ENCODE data around the gene HLCS. TPM values are rescaled to one million over a fixed set of nuclear protein-coding genes. Genes with fewer than 3 reads are reported as not detected.

The HLCS gene
- polyA plus RNA-seq, 1 of the 3 experiments (the other 2 are of a cell fraction) = 13.0 TPM

GRCh38 chr21:36980280-36981048, 14.0 kb upstream of the HLCS start:
- Histone ChIP-seq H3K4me2 (no peak overlapping the region), H3K79me2 (ENCODE audit: insufficient read depth) (no peaks in the 10 kb centered on the region), H3F3A (replicated peaks; ENCODE audit: insufficient read depth) (peaks cover 9% of the 10 kb centered on the region), H3K4me1 (ENCODE audit: control insufficient read depth in 1 of 2, insufficient read depth in 2 of 2, low read depth in 1 of 2, low read length in 1 of 2) (peaks cover 0 to 5% of the 10 kb centered on the region in 2 experiments; a peak in 3 of 4 replicates), H3K4me3 (ENCODE audit: low read depth in 2 of 2, low read length in 1 of 2) (no peak overlapping the region), H3K27me3 (ENCODE audit: insufficient read depth) (no peaks in the 10 kb centered on the region), H2AFZ (ENCODE audit: low read depth) (no peak overlapping the region), H3K36me3 (replicated peaks in 1 of 2; ENCODE audit: control insufficient read depth in 1 of 2, insufficient read depth in 2 of 2, low read length in 1 of 2) (no peaks in the 10 kb centered on the region), H3K9ac (no peak overlapping the region), H3K9me3 (no peaks in the 10 kb centered on the region), H3K9me2 (no peaks in the 10 kb centered on the region), H4K20me1 (ENCODE audit: insufficient read depth) (no peaks in the 10 kb centered on the region), H3K27ac (ENCODE audit: low read depth in 2 of 2, low read length in 1 of 2) (no peak overlapping the region)
- TF ChIP-seq, protein P1, sequence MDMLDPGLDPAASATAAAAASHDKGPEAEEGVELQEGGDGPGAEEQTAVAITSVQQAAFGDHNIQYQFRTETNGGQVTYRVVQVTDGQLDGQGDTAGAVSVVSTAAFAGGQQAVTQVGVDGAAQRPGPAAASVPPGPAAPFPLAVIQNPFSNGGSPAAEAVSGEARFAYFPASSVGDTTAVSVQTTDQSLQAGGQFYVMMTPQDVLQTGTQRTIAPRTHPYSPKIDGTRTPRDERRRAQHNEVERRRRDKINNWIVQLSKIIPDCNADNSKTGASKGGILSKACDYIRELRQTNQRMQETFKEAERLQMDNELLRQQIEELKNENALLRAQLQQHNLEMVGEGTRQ (IDR thresholded peaks at IDR 0.05; ENCODE audit: borderline replicate concordance, low read depth, low read length) = no peak
- no peak for TF ChIP-seq EZH2phosphoT487 (IDR thresholded peaks at IDR 0.05; ENCODE audit: borderline replicate concordance, low read depth)
- TF ChIP-seq NFIC (IDR thresholded peaks at IDR 0.05; ENCODE audit: borderline replicate concordance) = no peak
- TF ChIP-seq RFX5 (IDR thresholded peaks at IDR 0.05; ENCODE audit: low read length) = no peak
- TF ChIP-seq MEF2A (IDR thresholded peaks at IDR 0.05; ENCODE audit: borderline replicate concordance, low read depth) = no peak
- no peak for TF ChIP-seq YY1 (IDR thresholded peaks at IDR 0.05; ENCODE audit: low read depth)
- TF ChIP-seq TEAD4 (IDR thresholded peaks at IDR 0.05; ENCODE audit: borderline replicate concordance, insufficient read depth) = no peak
- TF ChIP-seq, protein P2, sequence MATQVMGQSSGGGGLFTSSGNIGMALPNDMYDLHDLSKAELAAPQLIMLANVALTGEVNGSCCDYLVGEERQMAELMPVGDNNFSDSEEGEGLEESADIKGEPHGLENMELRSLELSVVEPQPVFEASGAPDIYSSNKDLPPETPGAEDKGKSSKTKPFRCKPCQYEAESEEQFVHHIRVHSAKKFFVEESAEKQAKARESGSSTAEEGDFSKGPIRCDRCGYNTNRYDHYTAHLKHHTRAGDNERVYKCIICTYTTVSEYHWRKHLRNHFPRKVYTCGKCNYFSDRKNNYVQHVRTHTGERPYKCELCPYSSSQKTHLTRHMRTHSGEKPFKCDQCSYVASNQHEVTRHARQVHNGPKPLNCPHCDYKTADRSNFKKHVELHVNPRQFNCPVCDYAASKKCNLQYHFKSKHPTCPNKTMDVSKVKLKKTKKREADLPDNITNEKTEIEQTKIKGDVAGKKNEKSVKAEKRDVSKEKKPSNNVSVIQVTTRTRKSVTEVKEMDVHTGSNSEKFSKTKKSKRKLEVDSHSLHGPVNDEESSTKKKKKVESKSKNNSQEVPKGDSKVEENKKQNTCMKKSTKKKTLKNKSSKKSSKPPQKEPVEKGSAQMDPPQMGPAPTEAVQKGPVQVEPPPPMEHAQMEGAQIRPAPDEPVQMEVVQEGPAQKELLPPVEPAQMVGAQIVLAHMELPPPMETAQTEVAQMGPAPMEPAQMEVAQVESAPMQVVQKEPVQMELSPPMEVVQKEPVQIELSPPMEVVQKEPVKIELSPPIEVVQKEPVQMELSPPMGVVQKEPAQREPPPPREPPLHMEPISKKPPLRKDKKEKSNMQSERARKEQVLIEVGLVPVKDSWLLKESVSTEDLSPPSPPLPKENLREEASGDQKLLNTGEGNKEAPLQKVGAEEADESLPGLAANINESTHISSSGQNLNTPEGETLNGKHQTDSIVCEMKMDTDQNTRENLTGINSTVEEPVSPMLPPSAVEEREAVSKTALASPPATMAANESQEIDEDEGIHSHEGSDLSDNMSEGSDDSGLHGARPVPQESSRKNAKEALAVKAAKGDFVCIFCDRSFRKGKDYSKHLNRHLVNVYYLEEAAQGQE (IDR thresholded peaks at IDR 0.05; ENCODE audit: low read depth, low read length) = no peak
- no peak for TF ChIP-seq CHD2 (IDR thresholded peaks at IDR 0.05; ENCODE audit: low read length, partially characterized antibody)
- TF ChIP-seq POLR2AphosphoS5 (IDR thresholded peaks at IDR 0.05; ENCODE audit: low read depth, low read length) = no peak
- TF ChIP-seq, protein P3, sequence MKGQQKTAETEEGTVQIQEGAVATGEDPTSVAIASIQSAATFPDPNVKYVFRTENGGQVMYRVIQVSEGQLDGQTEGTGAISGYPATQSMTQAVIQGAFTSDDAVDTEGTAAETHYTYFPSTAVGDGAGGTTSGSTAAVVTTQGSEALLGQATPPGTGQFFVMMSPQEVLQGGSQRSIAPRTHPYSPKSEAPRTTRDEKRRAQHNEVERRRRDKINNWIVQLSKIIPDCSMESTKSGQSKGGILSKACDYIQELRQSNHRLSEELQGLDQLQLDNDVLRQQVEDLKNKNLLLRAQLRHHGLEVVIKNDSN (IDR thresholded peaks at IDR 0.05; ENCODE audit: borderline replicate concordance, low read depth) = no peak
- no peak for TF ChIP-seq RXRA (IDR thresholded peaks at IDR 0.05; ENCODE audit: borderline replicate concordance, low read depth)
- TF ChIP-seq EP300 (IDR thresholded peaks at IDR 0.05; ENCODE audit: borderline replicate concordance in 1 of 2, low read depth in 1 of 2, low read length in 1 of 2) = no peak
- no peak for TF ChIP-seq FOXJ3 (CRISPR knock-in tag; IDR thresholded peaks at IDR 0.05)
- ChIA-PET POLR2A (interaction anchor here (0.9 kb wide), 1 partner anchor 107 kb away, joined by 5 read pairs; no protein-coding TSS in a partner anchor), CTCF (interaction anchor here (0.6 to 2.4 kb wide), 5 partner anchors 10 to 117 kb away, joined by 3 to 22 read pairs (median 4); partner anchors contain the start of gene RIPPLY3)
- 73% methylated on average over 8 of the region's 53 CpGs for WGBS (ENCODE audit: low lambda C conversion rate)
- peak; percentile 51 for DNase-seq
